ENCODE results near the gene VWF.

Gene VWF

GRCh38 chr12:5905757-5906156 lies 218.7 kb downstream of the VWF start:
- no peak for DNase-seq

GRCh38 chr12:5904969-5905368 lies 219.5 kb downstream of the VWF start:
- no peak for DNase-seq

GRCh38 chr12:5904441-5904840 lies 220.0 kb downstream of the VWF start:
- DNase-seq, result no peak

GRCh38 chr12:5902736-5903135 lies 221.7 kb downstream of the VWF start:
- DNase-seq, result no peak

GRCh38 chr12:5901416-5901815 lies 223.1 kb downstream of the VWF start:
- DNase-seq, result no peak

GRCh38 chr12:5900533-5901205 lies 223.8 kb downstream of the VWF start:
- DNase-seq, result no peak

GRCh38 chr12:5900076-5900475 lies 224.4 kb downstream of the VWF start:
- no peak for DNase-seq

- DNase-seq, result no peak
Measured at GRCh38 chr12:5899675-5900074, 224.8 kb downstream of the VWF start.

GRCh38 chr12:5898874-5899273 lies 225.6 kb downstream of the VWF start:
- DNase-seq, result no peak

Measured in OCI-M1 (cell line).